Osteoblast (primary cell): ENCODE measurements around the gene MEGF11. TPM values are rescaled to one million over a fixed set of nuclear protein-coding genes. Genes with fewer than 3 reads are reported as not detected.
A peak's percentile ranks its signal among the peaks of the same experiment; 100 is the strongest.

Experiments used
- DNase-seq: peaks from one replicate; pipeline ENCODE4 v3.0.0; 2011; ENCODE audit warnings: low spot score, mixed read lengths; ENCODE audit not compliant: insufficient read length; ENCODE audit errors: missing footprints
- H2AFZ ChIP-seq: 2 replicates; pipeline ENCODE4 v1.6.0; 2011; ENCODE audit warnings: mild to moderate bottlenecking, low read length
- H3K27ac ChIP-seq: 2 replicates; pipeline ENCODE4 v1.5.1; 2011; ENCODE audit warnings: mild to moderate bottlenecking, low read depth, low read length, moderate library complexity
- H3K27me3 ChIP-seq: 2 replicates; pipeline ENCODE4 v1.6.0; 2012; ENCODE audit warnings: mild to moderate bottlenecking, control low read depth, inconsistent platforms, low read length, moderate library complexity; ENCODE audit not compliant: insufficient read depth
- H3K36me3 ChIP-seq: 2 replicates; pipeline ENCODE4 v1.5.1; 2011; ENCODE audit warnings: mild to moderate bottlenecking, low read length, control low read depth, moderate library complexity; ENCODE audit not compliant: insufficient read depth
- H3K4me1 ChIP-seq: 2 replicates; pipeline ENCODE4 v1.5.1; 2011; ENCODE audit warnings: mild to moderate bottlenecking, low read length, control low read depth, moderate library complexity; ENCODE audit not compliant: insufficient read depth
- H3K4me2 ChIP-seq: 2 replicates; pipeline ENCODE4 v1.6.0; 2011; ENCODE audit warnings: mild to moderate bottlenecking, low read length; ENCODE audit not compliant: insufficient read depth
- H3K4me3 ChIP-seq: fragments of 200-600 bp; sonication (generic); 3 replicates; pipeline ENCODE4 v1.5.1; 2012; ENCODE audit warnings: mild to moderate bottlenecking, low read length, inconsistent platforms; ENCODE audit not compliant: insufficient read depth
- H3K79me2 ChIP-seq: 2 replicates; pipeline ENCODE4 v1.6.0; 2012; ENCODE audit warnings: mild to moderate bottlenecking, low read length, control low read depth, inconsistent platforms; ENCODE audit not compliant: insufficient read depth
- H3K9me3 ChIP-seq: 2 replicates; pipeline ENCODE4 v1.5.1; 2011; ENCODE audit warnings: low read depth, low read length, control low read depth
- H4K20me1 ChIP-seq: 2 replicates; pipeline ENCODE4 v1.6.0; 2012; ENCODE audit warnings: mild to moderate bottlenecking, low read length, control low read depth; ENCODE audit not compliant: insufficient read depth
- CTCF ChIP-seq: IDR thresholded peaks from 2 replicates; pipeline ENCODE4 v1.5.1; 2011; ENCODE audit warnings: mild to moderate bottlenecking, low read depth, low read length, moderate library complexity; ENCODE audit errors: extremely low read depth
- total RNA-seq: library from RNA; depleted of rRNA; stranded (reverse); fragments of >200 nt; gene quantifications from 2 replicates; pipeline ENCODE4 v1.2.3, GENCODE V29; 2012

MEGF11 gene
- total RNA-seq, 1 donor: not detected

GRCh38 chr15:66288551-66289185 is 35.1 kb upstream of the MEGF11 start:
- Histone ChIP-seq H2AFZ (no peak overlapping the region), H3K4me2 (no peak overlapping the region), H3K36me3 (no peaks in the 10 kb centered on the region), H3K4me3 (no peak overlapping the region), H3K79me2 (no peaks in the 10 kb centered on the region), H3K27ac (no peak overlapping the region), H3K4me1 (peaks cover 4% of the 10 kb centered on the region), H4K20me1 (no peaks in the 10 kb centered on the region), H3K9me3 (no peaks in the 10 kb centered on the region), H3K27me3 (no peaks in the 10 kb centered on the region)
- DNase-seq: peak; percentile 23
- TF ChIP-seq CTCF: no peak

GRCh38 chr15:66288093-66288492 is 34.5 kb upstream of the MEGF11 start:
- Histone ChIP-seq H3K36me3 (no peaks in the 10 kb centered on the region), H3K4me1 (peaks cover 4% of the 10 kb centered on the region), H4K20me1 (no peaks in the 10 kb centered on the region), H3K79me2 (no peaks in the 10 kb centered on the region), H3K4me2 (no peak overlapping the region), H3K27ac (no peak overlapping the region), H3K9me3 (no peaks in the 10 kb centered on the region), H2AFZ (no peak overlapping the region), H3K4me3 (no peak overlapping the region), H3K27me3 (no peaks in the 10 kb centered on the region)
- TF ChIP-seq CTCF: no peak
- no peak for DNase-seq

GRCh38 chr15:66287461-66288057 is 34.0 kb upstream of the MEGF11 start:
- peak; percentile 73 for DNase-seq

More at GRCh38 chr15:66287461-66288057, 34.0 kb upstream of the MEGF11 start:
- H3K27me3 ChIP-seq: no peaks in the 10 kb centered on the region
- no peaks in the 10 kb centered on the region for H3K4me1 ChIP-seq
- H4K20me1 ChIP-seq: no peaks in the 10 kb centered on the region
- no peak overlapping the region for H2AFZ ChIP-seq
- no peak overlapping the region for H3K4me3 ChIP-seq
- no peaks in the 10 kb centered on the region for H3K79me2 ChIP-seq
- TF ChIP-seq CTCF: peak; percentile 70
- H3K4me2 ChIP-seq: no peak overlapping the region
- no peaks in the 10 kb centered on the region for H3K36me3 ChIP-seq
- no peaks in the 10 kb centered on the region for H3K9me3 ChIP-seq
- no peak overlapping the region for H3K27ac ChIP-seq
